Omental fat pad (tissue), 4 donors: ENCODE data around the gene MAN1C1. TPM values are rescaled to one million over a fixed set of nuclear protein-coding genes. Genes with fewer than 3 reads are reported as not detected.

ENCODE experiments used
- ATAC-seq: fragments of 150-250 bp; one replicate; pipeline ENCODE4 v1.9.1; 2016; ENCODE audit warnings: mild to moderate bottlenecking, moderate library complexity; ENCODE audit not compliant: low FRiP score
- DNase-seq: peaks from one replicate; pipeline ENCODE4 v3.0.0-alpha.2; 2019; ENCODE audit warnings: low spot score
- total RNA-seq, 4 donors: library from RNA; depleted of rRNA; stranded (reverse); fragments of >200 nt; gene quantifications; one replicate each; pipeline ENCODE4 v1.1.0, GENCODE V29; 2016
- TF ChIP-seq, protein P1 (sequence below), 3 donors: fragments of 450-650 bp; IDR thresholded peaks; one replicate each; pipeline ENCODE4 v1.5.1; 2016 to 2017; ENCODE audit warnings: antibody characterized with exemption in 3 of 3, mild to moderate bottlenecking in 3 of 3, moderate library complexity in 2 of 3

Gene MAN1C1
- total RNA-seq, 4 donors from 2014 or later, result 21.0 to 47.4 (median 24.4) TPM

DNA sequence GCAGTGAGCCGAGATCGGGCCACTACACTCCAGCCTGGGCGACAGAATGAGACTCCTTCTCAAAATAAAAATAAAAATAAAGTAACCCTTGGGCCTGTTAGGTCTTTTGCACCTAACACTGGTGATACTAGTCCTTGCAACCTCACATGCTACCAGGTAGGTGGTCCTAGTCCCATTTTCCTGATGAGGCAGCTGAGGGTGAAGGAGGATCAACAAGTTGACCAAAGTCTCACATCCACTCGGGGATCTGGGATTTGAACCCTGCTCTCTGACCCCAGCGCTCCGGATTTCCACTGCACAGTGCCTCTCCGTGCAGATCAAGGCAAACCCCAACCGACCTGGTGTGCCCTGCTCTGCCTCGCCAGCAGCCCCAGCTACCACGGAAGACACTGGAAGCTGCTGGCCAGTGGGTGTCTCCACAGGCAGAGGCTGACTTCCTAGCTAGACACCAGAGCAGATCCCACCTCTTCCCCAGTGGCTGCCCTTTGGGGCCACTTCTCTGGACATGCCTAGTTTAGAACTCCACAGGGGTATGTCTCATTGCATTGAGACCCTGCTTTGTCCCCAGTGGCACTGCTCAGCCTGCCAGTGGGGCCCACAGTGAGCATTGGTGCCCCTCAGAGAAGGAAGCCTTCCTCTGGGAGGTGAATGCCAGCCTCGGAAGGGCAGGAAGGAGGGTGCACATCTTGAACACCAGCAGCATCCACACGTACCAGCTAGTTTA lies 45.6 kb upstream of the MAN1C1 start:
- DNase-seq (no peak), ATAC-seq (no peak)
- TF ChIP-seq, protein P1, sequence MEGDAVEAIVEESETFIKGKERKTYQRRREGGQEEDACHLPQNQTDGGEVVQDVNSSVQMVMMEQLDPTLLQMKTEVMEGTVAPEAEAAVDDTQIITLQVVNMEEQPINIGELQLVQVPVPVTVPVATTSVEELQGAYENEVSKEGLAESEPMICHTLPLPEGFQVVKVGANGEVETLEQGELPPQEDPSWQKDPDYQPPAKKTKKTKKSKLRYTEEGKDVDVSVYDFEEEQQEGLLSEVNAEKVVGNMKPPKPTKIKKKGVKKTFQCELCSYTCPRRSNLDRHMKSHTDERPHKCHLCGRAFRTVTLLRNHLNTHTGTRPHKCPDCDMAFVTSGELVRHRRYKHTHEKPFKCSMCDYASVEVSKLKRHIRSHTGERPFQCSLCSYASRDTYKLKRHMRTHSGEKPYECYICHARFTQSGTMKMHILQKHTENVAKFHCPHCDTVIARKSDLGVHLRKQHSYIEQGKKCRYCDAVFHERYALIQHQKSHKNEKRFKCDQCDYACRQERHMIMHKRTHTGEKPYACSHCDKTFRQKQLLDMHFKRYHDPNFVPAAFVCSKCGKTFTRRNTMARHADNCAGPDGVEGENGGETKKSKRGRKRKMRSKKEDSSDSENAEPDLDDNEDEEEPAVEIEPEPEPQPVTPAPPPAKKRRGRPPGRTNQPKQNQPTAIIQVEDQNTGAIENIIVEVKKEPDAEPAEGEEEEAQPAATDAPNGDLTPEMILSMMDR (IDR thresholded peaks at IDR 0.05), result no peak

DNA sequence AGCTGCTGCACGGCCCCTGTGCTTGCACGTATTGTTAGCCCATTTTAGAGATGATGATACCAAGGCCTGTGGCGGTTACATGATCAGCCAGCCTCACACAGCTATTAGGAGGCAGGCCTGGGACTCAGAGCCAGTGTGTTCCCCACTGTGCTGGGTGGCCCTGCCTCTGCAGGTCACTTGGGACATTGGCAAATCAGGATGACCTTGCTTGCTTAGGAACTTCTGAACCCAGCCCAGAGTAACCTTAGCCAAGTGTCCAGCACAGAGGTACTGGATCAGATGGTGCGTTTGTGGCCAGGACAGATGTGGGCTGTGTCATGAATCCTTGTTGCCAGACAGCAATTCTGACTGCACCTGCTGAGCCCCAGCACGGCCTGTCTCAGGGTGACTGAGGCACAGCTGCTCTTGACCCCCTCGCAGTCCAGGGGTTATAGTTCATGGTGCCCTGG lies 45.0 kb upstream of the MAN1C1 start:
- no peak for ATAC-seq
- no peak for DNase-seq
- TF ChIP-seq, protein P1 (IDR thresholded peaks at IDR 0.05), result no peak

DNA sequence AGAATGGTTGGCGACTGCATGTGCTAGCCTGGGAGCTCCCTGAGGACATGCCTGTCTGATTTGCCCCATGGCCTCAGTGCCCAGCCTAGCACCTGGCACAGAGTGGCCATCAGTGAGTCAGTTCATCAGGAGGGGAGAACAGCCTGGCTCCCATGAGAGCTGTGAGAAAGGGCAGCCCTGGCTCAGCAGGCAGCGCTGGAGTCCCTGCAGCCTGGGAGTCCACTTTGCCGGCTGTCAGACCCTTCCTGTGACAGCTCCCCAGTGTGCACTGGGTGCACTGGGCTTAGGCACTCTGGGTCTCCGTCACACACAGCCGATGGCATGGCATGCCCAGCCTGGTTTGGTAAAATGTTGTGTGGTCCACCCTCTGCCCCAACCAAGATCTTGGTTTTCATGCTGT lies 44.5 kb upstream of the MAN1C1 start:
- DNase-seq (no peak), ATAC-seq (no peak)
- TF ChIP-seq, protein P1 (IDR thresholded peaks at IDR 0.05), result no peak

DNA sequence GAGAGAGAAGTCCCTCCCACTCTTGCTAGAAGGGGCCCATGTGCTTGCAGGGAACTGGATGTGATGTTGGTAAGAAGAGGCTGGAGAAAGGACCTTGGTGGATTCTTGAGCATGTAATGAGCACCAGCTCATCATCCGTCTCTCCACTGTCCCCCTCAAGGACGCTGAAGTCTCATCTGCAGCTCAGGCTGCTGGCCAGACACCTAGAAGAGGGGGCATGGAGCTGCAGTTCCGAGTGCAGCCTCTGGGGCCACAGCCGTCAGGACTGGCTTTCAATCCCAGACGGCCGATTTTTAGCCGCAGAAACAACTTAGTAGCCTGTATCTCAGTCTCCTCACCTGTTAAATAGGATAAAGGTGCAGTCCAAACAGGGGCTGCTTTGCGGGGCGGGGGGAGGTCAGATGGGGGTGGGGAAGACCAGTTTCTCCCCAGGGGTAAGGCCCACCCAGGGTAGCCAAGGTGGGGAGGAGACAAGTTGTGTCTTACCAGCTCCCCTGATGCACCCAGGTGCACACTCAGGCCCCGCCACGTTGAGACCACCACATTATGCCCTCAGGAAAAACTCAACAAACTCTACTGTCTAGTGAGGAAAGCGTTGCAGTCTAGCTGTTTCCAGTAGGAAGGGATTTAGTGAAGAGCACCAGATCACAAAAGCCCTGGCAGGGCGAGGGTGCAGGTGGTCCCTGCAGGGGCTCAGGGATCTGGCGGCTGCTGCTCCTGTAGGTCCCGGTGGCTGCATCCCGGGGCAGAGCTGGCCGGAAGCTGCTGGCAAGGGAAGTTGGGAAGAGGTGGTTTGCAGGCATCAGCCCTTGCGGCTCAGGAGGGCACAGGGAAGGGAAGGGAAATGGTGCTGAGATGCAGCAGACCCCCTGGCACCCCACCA lies 43.6 kb upstream of the MAN1C1 start:
- TF ChIP-seq, protein P1 (IDR thresholded peaks at IDR 0.05), result no peak
- ATAC-seq (no peak), DNase-seq (no peak)

DNA sequence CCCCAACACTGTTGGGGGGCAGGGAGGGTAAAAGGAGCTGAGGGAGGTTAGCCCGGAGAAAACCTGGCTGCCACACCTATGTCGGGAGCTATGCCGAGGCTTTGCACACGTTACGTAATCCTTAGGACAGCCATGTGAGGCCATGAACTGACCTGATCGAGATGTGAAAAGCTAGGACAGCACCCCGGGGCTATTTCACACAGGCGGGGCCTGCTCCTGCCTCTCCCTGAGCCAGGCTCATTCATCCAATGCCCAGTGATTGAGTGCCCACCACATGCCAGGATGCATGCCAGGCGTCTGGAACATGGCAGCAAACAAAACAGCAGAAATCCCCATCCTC lies 43.0 kb upstream of the MAN1C1 start:
- TF ChIP-seq, protein P1 (IDR thresholded peaks at IDR 0.05), result no peak
- ATAC-seq, result no peak

DNA sequence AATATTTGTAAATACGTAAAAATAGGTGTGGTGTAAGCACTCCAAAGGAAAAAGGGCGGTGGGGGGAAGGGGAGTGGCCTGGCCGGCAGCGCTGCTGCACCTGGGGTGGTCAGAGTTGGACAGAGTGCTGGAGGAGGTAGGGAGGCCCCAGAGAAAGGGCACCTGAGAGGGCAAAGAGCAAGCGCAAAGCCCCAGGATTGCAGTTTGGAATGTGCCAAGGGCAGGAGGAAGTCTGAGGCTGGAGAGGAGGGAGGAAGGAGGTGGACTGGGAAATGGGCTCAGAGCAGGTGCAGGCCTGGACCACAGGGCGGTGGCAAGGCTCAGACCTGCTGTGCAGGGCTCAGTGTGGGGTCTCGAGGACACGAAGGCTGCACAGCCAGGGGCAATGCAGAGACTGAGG lies 42.6 kb upstream of the MAN1C1 start:
- ATAC-seq, result no peak
- TF ChIP-seq, protein P1 (IDR thresholded peaks at IDR 0.05), result no peak
- DNase-seq, result no peak

More for the DNA sequence above, 43.0 kb upstream of the MAN1C1 start:
- no peak for DNase-seq
